Measurements from ENCODE around the gene SCNN1G. TPM values are rescaled to one million over a fixed set of nuclear protein-coding genes. Genes with fewer than 3 reads are reported as not detected.

Gene SCNN1G
- total and polyA plus RNA-seq, 7 donors, result under 0.01 to 36.2 (median 3.0) TPM; not detected in 2

DNA sequence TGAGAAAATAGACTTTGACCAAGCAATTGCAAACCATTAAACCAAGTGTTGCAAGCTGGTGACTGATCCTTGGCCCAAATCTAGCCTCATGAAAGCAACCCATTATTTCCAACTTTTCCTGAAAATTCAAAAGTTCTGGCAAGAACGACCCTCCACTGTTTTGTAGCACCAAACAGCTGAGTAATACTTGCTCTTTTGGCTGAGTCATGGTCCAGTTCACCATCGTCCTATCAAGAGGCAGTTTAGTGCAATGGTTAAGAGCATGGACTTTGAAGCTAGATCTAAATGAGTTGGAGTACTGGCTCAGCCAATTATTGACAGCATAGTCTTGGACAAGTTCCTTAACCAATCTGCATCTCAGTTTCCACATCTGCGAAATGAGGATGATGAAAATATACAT is 31.3 kb downstream of the SCNN1G start:
- intact Hi-C loops (cut with DNase I), result no loop called here
- WGBS, 2 donors, result 60 to 77% methylated on average over 3 of the region's 3 CpGs
- no peaks in the 10 kb centered on the region for H3K9me3 ChIP-seq

DNA sequence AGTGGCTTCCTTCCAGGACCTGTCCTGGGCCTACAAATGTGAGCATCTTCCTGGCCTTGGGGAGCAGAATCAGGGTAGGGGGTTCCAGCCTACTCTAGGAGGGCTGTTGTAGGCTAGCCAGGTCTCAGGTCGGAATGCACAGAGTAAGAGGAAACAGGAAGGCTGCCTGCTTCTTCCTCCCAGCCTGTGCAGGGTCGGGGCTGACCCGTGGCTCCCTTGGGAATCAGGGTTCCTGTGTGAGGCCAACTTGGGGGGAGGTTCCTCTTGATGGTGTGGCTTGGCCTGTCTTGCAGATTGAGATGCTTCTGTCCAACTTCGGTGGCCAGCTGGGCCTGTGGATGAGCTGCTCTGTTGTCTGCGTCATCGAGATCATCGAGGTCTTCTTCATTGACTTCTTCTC is 32.3 kb downstream of the SCNN1G start:
- DNase-seq, result no peak
- WGBS, 2 donors, result 69 to 91% methylated on average over 7 of the region's 7 CpGs
- Histone ChIP-seq H3K9me3 (no peaks in the 10 kb centered on the region), H3K4me1 (no peaks in the 10 kb centered on the region), H3K36me3 (no peaks in the 10 kb centered on the region), H3K4me3 (no peak overlapping the region), H3K27ac (no peak overlapping the region), H3K27me3 (no peaks in the 10 kb centered on the region)
- intact Hi-C loops (cut with DNase I), result no loop called here
- TF ChIP-seq EP300 (IDR thresholded peaks at IDR 0.05) (no peak), POLR2A (IDR thresholded peaks at IDR 0.05) (no peak), POLR2AphosphoS5 (IDR thresholded peaks at IDR 0.05) (no peak)
- TF ChIP-seq, protein P1, sequence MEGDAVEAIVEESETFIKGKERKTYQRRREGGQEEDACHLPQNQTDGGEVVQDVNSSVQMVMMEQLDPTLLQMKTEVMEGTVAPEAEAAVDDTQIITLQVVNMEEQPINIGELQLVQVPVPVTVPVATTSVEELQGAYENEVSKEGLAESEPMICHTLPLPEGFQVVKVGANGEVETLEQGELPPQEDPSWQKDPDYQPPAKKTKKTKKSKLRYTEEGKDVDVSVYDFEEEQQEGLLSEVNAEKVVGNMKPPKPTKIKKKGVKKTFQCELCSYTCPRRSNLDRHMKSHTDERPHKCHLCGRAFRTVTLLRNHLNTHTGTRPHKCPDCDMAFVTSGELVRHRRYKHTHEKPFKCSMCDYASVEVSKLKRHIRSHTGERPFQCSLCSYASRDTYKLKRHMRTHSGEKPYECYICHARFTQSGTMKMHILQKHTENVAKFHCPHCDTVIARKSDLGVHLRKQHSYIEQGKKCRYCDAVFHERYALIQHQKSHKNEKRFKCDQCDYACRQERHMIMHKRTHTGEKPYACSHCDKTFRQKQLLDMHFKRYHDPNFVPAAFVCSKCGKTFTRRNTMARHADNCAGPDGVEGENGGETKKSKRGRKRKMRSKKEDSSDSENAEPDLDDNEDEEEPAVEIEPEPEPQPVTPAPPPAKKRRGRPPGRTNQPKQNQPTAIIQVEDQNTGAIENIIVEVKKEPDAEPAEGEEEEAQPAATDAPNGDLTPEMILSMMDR (IDR thresholded peaks at IDR 0.05), result no peak

More for the DNA sequence above, 31.3 kb downstream of the SCNN1G start:
- TF ChIP-seq POLR2A (IDR thresholded peaks at IDR 0.05), result no peak
- TF ChIP-seq EP300 (IDR thresholded peaks at IDR 0.05), result no peak
- TF ChIP-seq, protein P1 (IDR thresholded peaks at IDR 0.05), result no peak
- no peak for TF ChIP-seq POLR2AphosphoS5 (IDR thresholded peaks at IDR 0.05)
- no peak for DNase-seq
- H3K4me1 ChIP-seq, result no peaks in the 10 kb centered on the region
- no peak overlapping the region for H3K4me3 ChIP-seq
- H3K27me3 ChIP-seq, result no peaks in the 10 kb centered on the region
- H3K36me3 ChIP-seq, result no peaks in the 10 kb centered on the region
- H3K27ac ChIP-seq, result no peak overlapping the region

DNA sequence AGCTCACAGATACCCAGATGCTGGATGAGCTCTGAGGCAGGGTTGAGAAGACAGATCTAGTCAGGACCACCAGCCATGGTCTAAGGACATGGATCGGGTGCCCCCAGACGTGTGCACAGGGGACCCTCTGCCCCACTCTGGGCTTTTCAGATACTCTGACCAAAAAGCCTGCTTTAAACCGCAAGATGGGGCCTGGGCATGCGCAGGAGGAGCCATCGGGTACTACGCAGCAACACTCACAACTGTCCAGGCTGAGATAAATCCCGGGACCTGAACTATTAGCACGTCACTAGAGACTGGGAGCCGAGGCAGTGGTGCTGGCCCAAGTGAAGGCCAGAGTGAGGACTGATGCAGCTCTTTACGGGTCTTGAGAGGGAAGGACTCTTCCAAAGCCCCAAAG is 32.9 kb downstream of the SCNN1G start:
- TF ChIP-seq POLR2A (IDR thresholded peaks at IDR 0.05) (no peak), EP300 (IDR thresholded peaks at IDR 0.05) (no peak), POLR2AphosphoS5 (IDR thresholded peaks at IDR 0.05) (no peak)
- TF ChIP-seq, protein P1 (IDR thresholded peaks at IDR 0.05), result no peak

DNA sequence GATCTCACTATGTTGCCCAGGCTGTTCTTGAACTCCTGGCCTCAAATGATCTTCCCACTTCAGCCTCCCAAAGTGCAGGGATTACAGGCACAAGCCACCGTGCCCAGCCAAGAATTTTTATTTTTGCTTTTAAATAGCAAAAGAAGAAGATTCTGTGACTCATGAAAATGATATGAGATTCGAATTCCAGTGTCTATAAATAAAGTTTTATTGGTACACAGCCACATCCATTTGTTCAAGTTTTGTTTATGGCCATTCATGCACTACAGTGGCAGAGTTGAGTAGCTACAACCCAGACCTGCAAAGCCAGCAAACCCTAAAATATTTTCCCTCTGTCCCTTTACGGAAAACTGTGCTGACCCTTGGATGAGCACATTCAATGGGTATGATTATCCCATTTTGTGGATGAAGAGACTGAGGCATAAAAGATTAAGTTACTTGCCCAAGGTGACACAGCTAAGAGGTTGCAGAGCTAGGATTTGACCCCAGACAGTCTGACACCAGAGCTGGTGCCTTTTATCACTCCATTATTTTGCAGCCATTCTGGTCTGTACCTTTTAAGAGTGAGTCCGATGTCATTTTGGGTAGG is 34.2 kb downstream of the SCNN1G start:
- Histone ChIP-seq H3K9me3 (no peaks in the 10 kb centered on the region), H3K4me1 (no peaks in the 10 kb centered on the region), H3K4me3 (no peak overlapping the region), H3K27me3 (no peaks in the 10 kb centered on the region), H3K27ac (no peak overlapping the region), H3K36me3 (no peaks in the 10 kb centered on the region)
- intact Hi-C loops (cut with DNase I), result no loop called here
- TF ChIP-seq, protein P1 (IDR thresholded peaks at IDR 0.05), result no peak
- no peak for TF ChIP-seq POLR2AphosphoS5 (IDR thresholded peaks at IDR 0.05)
- no peak for TF ChIP-seq POLR2A (IDR thresholded peaks at IDR 0.05)
- no peak for TF ChIP-seq EP300 (IDR thresholded peaks at IDR 0.05)
- WGBS, 2 donors, result 74 to 81% methylated on average over 4 of the region's 4 CpGs
- DNase-seq, result no peak

More for the DNA sequence above, 32.9 kb downstream of the SCNN1G start:
- Histone ChIP-seq H3K27me3 (no peaks in the 10 kb centered on the region), H3K36me3 (no peaks in the 10 kb centered on the region), H3K4me1 (no peaks in the 10 kb centered on the region), H3K9me3 (no peaks in the 10 kb centered on the region), H3K27ac (no peak overlapping the region), H3K4me3 (no peak overlapping the region)
- no peak for DNase-seq
- intact Hi-C loops (cut with DNase I), result no loop called here
- WGBS, 2 donors, result 94 to 95% methylated on average over 10 of the region's 10 CpGs

DNA sequence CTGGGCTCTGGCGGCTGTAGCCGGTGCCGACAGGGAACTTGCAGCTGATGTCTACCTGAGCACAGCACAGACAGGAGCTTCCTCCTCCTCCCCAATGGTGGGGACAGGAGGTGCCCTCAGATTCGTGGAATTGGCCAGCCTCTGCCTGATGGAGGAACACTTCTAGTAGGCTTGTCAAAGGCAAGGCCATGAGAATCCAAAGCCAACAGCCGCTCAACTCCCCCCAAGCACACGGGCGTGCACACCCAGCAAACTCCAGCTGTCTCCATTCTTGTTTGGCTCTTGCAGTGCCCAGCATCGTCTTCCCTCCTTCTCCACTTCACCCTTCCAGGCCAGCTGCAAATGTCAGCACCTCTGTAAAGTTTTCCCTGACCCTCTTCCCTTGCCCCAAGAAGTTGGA is 35.1 kb downstream of the SCNN1G start:
- H3K4me1 ChIP-seq, result no peaks in the 10 kb centered on the region
- no peak overlapping the region for H3K27ac ChIP-seq
- TF ChIP-seq POLR2A (IDR thresholded peaks at IDR 0.05) (no peak), EP300 (IDR thresholded peaks at IDR 0.05) (no peak), POLR2AphosphoS5 (IDR thresholded peaks at IDR 0.05) (no peak)
- TF ChIP-seq, protein P1 (IDR thresholded peaks at IDR 0.05), result no peak
- H3K9me3 ChIP-seq, result no peaks in the 10 kb centered on the region
- DNase-seq, result no peak
- 66 to 89% methylated on average over 8 of the region's 8 CpGs for WGBS, 2 donors
- intact Hi-C loops (cut with DNase I), result no loop called here
- H3K27me3 ChIP-seq, result no peaks in the 10 kb centered on the region
- H3K4me3 ChIP-seq, result no peak overlapping the region
- H3K36me3 ChIP-seq, result no peaks in the 10 kb centered on the region
